ENCODE measurements around the gene ME2.
A peak's percentile ranks its signal among the peaks of the same experiment; 100 is the strongest.
"Not testable (repeated sequence)": the region's sequence is repeated elsewhere in the genome, so short reads cannot be mapped to it uniquely, and the experiment has no call there.

The ME2 gene

GRCh38 chr18:50928551-50928950 lies 49.6 kb downstream of the ME2 start:
- no peak for DNase-seq

- no peak for DNase-seq
These were observed 54.8 kb downstream of the ME2 start for GRCh38 chr18:50933684-50934083.

DNA sequence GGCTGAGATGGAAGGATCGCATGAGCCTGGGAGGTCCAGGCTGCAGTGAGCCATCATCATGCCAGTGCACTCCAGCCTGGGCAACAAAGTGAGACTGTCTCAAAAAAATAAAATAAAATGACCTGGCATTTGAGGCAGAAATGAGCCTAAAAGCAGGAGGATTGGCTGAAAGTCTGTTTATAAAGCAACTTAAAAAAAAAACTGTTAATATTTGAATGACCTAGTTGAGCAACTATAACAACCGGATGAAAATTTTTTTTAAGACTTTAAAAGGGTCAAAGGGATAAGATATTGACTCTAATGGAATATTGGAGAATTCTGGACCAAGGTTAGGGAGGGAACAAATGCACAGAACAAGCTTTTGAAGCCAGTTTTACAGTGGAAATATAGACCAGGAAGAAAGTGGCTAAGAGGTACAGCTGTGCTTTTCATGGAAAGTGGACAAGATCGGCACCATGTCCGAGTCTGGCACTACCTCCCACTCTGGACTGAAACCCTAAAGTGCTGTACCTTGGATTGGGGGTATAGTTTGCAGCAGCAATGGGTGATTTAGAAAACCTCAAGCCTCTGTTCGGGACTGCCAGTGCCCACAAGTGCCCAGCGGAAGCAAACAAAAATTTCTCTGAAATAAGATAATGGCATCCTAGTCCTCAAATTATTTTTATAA lies 55.8 kb downstream of the ME2 start:
- no peak for DNase-seq

GRCh38 chr18:50935493-50936191 lies 56.7 kb downstream of the ME2 start:
- DNase-seq: no peak

- DNase-seq: no peak
These were observed 58.3 kb downstream of the ME2 start for GRCh38 chr18:50937183-50937582.

DNA sequence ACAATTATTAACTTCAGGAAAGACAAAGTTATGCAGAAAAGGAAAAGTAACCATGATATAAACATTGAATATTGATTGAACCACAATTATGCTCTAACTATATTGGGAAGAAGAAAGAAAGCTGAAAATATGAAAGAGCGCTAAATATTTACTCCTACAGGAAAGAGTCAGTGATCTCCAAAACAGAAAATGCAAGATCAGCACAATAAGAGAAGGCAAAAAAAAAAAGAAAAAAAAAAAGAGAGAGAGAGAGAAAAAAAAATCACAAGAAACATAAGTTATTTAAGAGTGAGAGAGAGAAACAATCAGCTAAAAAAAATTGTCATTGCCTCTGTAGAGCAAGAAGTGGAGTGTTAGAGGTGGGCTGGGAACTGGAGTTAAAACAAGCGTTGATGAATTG lies 60.0 kb downstream of the ME2 start:
- no peak for DNase-seq

DNA sequence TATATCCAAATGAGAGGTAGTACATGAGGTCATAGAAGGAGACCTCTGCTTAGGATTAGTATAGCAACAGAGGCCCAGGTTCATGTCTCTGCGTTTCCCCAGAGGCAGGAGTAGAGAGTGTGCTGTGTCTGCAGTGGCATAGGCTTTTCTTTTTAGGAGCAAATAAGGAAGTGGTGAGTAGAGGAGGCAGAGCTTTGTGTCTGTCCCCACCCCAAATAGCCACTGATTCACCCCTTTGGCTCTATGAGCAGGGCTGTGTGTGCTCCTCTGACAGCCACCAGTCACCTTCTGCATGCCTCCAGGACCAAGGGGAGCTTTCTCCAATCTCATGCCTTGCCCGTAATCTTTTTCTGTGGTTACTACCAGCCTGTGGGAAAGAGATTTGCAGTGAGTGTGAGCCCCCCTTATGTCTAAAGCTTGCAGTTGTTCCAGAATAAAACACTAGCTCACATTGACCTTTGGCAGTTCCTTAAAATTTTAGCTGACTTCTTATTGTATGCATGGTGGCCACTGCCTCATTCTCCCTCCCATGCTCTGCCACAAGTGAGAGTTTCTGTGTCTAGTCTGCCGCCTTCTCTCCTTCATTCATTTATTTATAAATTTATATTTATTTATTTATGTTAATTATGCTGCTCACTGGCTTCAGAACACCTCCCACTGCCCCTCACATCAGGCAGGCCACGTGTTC lies 65.5 kb downstream of the ME2 start:
- DNase-seq: no peak

GRCh38 chr18:50945918-50946317 lies 67.0 kb downstream of the ME2 start:
- not testable (repeated sequence) for DNase-seq

GRCh38 chr18:50947899-50948298 lies 69.0 kb downstream of the ME2 start:
- DNase-seq: no peak

GRCh38 chr18:50949185-50949584 lies 70.3 kb downstream of the ME2 start:
- DNase-seq: no peak

- DNase-seq: no peak
These were observed 71.7 kb downstream of the ME2 start for GRCh38 chr18:50950626-50951025.

DNA sequence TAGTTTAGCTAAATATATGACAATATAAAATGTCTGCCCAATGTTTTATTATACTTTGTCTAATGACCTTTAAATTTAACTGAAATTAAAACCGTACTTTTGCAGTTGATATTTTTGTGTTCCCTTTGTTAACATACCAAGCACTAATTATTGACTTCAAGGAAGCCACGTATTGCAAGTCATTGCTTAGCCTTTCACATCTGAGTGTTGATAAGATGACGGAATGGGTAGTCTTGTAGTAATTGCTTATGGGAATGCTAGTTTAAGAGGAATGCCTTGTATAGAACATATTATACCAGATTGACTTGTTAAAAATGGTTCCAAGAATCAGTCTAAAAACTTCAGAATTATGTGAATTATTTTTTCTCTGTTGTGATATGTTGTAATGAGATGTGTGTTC lies 74.9 kb downstream of the ME2 start:
- DNase-seq: no peak

GRCh38 chr18:50955253-50955652 lies 76.3 kb downstream of the ME2 start:
- DNase-seq: no peak

DNA sequence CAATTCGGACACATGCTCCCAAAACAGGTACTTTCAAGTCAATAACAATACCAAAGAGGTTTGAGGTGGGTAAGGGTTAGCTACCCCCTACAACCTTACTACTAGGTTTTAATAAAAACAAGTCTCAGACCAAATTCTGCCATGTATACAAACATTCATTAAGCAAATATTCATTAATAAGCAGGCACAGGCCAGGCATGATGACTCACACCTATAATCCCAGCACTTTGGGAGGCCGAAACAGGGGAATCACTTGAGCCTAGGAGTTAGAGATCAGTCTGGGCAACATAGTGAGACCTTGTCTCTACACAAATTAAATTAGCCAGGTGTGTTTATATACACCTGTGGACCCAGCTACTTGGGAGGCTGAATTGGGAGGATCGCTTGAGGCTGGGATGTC lies 77.2 kb downstream of the ME2 start:
- DNase-seq: no peak

DNA sequence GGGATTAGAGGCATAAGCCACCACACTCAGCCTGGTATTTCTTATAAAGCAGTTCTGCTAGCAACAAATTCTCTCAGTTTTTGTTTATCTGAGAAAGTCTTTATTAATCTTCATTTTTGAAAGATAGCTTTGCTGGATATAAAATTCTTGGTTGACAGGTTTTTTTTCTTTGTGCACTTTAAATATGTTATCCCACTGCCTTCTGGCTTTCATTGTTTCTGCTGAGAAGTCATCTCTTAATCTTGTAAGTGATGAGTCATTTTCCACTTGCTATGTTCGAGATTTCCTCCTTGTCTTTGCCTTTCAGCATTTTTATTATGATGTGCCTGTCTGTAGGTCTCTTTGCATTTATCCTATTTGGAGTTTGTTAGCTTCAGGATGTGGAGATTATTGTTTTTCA lies 83.1 kb downstream of the ME2 start:
- no peak for DNase-seq

- DNase-seq: peak; percentile 37
These were observed 89.1 kb downstream of the ME2 start, which contains the start of gene ELAC1 for GRCh38 chr18:50967714-50968661. Gene ELAC1 (plus strand): TSS chr18:50968040. CDS start chr18:50974405, 6,365 bp downstream.

- DNase-seq: no peak
These were observed 90.5 kb downstream of the ME2 start for GRCh38 chr18:50969448-50969847.

DNA sequence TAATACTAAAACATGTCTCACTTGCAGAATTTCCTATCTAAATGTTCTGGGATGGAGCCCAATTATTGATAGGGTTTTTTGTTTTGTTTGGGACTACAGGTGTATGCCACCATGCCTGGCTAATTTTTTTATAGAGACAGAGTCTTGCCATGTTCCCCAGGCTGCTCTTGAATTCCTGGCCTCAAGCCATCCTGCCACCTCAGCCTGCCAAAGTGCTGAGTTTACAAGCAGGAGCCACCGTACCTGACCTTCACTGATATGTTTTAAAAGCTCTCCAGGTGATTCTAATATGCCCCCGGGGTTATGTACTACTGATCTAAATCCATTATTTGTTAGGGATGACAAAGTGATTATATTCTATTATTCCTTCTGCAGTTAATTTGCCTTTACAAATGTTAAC lies 91.1 kb downstream of the ME2 start:
- DNase-seq: no peak

DNA sequence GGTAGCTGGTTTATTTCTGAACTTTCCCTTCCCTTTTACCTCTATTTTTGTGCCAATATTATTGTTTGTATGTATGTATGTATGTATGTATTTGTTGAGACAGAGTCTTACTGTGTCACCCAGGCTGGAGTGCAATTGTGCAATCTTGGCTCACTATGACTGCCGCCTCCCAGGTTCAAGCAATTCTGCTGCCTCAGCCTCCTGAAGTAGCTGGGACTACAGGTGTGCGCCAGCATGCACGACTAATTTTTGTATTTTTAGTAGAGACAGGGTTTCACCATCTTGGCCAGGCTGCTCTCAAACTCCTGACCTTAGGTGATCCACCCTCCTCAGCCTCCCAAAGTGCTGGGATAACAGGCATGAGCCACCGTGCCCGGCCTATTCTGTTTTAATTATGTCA lies 93.5 kb downstream of the ME2 start:
- DNase-seq: not testable (repeated sequence)

- no peak for DNase-seq
These were observed 94.6 kb downstream of the ME2 start for GRCh38 chr18:50973367-50974126.

DNA sequence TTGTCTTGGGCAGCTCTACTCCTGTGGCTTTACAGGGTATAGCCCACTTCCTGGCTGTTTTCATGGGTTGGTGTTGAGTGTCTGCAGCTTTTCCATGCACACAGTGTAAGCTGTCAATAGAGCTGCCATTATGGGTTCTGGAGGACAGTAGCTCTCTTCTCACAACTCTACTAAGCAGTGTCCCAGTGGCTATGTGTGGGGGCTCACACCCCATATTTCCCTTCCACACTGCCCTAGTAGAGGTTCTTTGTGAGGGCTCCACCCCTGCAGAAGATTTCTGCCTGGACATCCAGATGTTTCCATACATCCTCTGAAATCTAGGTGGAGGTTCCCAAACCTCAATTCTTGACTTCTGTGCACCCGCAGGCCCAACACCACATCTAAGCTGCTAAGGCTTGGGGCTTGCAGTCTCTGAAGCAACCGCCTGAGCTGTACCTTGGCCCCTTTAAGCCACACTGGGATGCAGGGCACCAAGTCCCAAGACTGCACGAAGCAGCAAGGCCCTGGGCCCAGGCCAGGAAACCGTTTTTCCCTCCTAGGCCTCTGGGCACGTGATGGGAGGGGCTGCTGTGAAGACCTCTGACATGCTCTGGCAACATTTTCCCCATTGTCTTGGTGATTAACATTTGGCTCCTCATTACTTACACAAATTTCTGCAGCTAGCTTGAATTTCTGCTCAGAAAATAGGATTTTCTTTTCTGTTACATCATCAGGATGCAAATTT lies 98.3 kb downstream of the ME2 start:
- no peak for DNase-seq

All from effector CD4-positive, alpha-beta T cell (primary cell).